GM13977 (cell line): ENCODE results near the gene CRADD.

Experiments
- DNase-seq: peaks from one replicate; pipeline ENCODE4 v3.0.0; 2012; ENCODE audit warnings: low spot score
- in situ Hi-C: fragments of 300-500 bp; cut with MboI; formaldehyde crosslinking; loops from one replicate; pipeline ENCODE4 v1.12.0; 2022; ENCODE audit warnings: low sequenced_read_pairs, low pct_unique_long_range_greater_than_20kb, mixed read lengths, inconsistent platforms; ENCODE audit not compliant: unreplicated experiment
- TF ChIP-seq, protein P1 (sequence below): IDR thresholded peaks from 2 replicates; pipeline ENCODE4 v1.5.1; 2012; ENCODE audit warnings: mild to moderate bottlenecking, control low read depth; ENCODE audit not compliant: insufficient read depth; ENCODE audit errors: extremely low read depth, missing control alignments

Gene CRADD

DNA sequence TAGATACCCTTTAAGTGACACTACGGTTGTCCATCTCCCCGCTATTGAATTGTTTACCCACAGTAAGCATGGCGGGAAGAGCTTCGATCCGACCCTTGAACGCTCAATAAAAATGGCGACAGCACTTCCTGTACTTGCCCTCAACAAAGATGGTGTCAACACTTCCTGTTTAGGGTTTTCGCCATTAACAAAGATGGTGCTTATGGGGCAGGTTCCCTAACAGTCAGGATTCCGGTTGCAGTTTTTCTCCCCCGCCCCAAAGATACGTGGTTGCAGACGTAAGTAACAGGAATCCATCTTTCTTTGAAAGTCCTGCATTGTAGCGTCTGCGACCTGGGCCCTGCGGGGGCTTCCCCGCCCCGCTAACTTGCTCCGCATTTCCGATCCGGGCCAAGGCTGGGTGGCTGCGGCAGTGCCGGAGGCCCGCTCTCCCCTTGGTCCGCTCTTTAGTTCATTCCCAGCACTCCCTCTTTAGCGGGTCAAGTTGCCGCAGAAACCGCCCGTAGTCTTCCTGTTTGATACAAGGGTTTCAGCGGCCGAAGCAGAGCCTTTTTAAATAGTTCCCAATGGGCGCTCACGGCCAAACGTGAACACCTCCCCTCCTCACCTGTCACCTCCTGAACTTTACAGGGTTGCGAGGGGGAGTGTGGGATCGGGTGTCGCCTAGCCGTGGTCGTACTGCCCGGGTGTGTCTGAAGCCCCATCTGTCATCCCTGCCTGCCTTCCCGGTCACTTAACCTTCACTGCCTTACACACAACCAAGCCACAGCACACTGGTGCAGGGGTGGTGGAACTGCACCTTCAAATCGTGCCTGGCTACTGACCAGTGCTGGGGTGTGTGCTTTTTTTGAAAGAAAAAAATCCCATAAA is at the start of gene CRADD:
Gene CRADD (plus strand): TSS at position 181 of the 870 bp plus-strand sequence.
- TF ChIP-seq, protein P1, sequence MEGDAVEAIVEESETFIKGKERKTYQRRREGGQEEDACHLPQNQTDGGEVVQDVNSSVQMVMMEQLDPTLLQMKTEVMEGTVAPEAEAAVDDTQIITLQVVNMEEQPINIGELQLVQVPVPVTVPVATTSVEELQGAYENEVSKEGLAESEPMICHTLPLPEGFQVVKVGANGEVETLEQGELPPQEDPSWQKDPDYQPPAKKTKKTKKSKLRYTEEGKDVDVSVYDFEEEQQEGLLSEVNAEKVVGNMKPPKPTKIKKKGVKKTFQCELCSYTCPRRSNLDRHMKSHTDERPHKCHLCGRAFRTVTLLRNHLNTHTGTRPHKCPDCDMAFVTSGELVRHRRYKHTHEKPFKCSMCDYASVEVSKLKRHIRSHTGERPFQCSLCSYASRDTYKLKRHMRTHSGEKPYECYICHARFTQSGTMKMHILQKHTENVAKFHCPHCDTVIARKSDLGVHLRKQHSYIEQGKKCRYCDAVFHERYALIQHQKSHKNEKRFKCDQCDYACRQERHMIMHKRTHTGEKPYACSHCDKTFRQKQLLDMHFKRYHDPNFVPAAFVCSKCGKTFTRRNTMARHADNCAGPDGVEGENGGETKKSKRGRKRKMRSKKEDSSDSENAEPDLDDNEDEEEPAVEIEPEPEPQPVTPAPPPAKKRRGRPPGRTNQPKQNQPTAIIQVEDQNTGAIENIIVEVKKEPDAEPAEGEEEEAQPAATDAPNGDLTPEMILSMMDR: no peak
- DNase-seq: peak; percentile 76
- in situ Hi-C loops: no loop called here

DNA sequence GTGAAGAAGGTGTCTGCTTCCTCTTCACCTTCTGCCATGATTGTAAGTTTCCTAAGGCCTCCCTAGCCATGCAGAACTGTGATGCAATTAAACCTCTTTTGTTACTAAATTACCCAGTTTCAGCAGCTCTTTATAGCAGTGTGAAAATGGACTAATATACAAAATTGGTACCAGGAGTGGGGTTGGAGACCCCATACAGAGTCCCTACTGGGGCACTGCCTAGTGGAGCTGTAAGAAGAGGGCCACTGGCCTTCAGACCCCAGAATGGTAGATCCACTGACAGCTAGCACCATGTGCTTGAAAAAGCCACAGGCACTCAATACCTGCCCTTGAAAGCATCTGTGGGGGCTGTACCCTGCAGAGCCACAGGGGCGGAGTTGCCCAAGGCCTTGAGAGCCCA is 44.8 kb upstream of the CRADD start:
- TF ChIP-seq, protein P1: no peak
- in situ Hi-C loops: no loop called here
- no peak for DNase-seq

DNA sequence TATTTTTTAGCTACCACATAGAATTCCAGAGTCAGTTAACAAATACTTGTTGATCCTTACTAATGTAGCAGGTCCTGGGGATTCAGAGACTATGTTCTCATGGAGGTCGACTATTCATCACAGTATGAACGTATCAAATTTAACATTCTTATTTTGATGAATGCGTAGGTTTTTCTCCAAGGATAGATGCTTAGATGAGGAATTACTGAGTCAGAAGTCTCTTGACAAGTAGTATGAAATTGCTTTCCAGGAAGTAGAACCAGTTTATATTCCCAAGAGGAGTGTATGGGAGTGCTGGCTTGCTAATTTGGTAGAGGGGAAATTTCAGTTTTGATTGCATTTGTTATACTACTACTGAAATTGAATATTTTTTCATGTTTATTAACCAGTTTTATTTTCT is 42.8 kb upstream of the CRADD start:
- no peak for DNase-seq
- in situ Hi-C loops: no loop called here
- TF ChIP-seq, protein P1: no peak

DNA sequence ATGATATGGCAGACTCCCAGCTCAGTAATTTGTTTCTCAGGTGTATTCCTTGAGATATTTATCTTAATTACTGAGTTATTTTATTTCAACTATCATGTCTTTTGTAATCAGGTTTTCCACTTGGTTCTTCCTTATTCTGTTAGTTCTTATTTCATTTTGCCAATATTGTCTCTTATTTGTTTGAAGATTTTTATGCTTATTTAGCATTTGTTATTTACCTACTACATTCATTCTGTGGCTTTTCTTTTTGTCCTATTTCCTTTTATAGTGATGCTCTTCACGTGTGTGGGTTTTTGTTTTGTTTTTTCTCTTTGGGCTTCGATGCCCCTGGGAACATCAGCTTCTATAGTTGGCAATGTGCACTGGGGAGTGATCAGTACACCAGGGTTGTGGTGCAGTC is 40.5 kb upstream of the CRADD start:
- TF ChIP-seq, protein P1: no peak
- in situ Hi-C loops: no loop called here
- no peak for DNase-seq

DNA sequence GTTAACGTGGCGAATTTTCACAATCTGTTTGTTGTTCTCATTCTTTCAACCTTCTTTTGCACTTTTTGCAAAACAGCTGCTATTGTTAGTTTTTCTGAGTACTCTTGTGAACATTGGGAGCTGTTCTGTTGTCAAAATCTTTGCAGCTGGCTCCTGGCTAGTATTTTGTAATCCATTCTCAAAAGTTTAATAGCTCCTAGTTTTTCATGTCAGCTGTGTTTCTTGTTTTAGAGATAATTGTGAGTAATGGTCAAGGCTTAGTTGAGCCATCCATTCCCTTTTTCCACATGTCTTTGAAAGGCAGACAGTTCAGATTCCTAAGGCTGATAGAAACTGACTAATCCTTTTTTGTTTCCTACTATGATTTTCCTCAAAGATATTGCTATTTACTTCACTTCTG is 39.1 kb upstream of the CRADD start:
- DNase-seq: no peak
- in situ Hi-C loops: no loop called here
- TF ChIP-seq, protein P1: no peak

DNA sequence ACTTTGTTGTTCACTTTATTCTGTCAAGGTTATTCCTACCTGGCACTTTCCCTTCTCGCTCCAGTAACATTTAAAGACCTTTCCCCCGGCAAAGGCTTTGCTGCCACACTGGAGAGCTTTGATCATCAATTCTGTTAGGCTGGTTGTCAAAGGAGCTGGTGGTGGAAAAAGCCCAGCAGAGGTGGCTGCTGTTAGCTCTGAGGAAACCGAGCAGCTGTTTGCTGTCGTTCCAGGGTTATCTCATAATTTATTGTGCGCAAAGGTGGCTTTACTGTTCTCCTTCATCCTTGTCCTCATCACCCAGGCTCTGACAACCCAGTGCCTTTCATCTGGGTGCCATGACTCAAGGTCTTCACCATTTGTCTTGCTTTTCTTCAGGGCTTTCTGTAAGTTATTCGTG is 38.2 kb upstream of the CRADD start:
- DNase-seq: no peak
- in situ Hi-C loops: no loop called here
- TF ChIP-seq, protein P1: no peak
